ENCODE data around the gene TINCR. TPM values are rescaled to one million over a fixed set of nuclear protein-coding genes. Genes with fewer than 3 reads are reported as not detected.

TINCR gene
- total RNA-seq, 4 donors from 2014 or later: 19.6 to 44.2 (median 28.0) TPM

DNA sequence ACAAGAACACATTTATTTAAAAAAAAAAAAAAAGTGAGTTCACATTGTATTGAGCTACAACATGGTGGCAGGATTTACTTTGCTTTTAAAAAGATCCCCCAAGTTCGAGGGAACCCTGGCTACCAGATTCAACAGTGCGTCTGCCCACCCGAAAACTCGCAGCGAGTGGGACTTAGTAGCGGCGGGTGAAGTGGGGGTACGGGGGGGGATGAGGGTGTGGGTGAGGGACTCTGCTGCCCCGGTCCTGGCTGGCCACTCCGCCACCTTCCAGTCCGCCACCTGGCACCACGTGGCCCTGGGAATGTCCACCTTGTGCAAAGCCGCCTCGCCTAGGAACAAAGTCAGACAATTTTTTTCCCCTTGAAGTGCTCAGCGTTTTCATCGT is 19.3 kb upstream of the TINCR start:
- no peak for DNase-seq

GRCh38 chr19:5586300-5587070 is 18.7 kb upstream of the TINCR start:
- TF ChIP-seq CTCF (IDR thresholded peaks at IDR 0.05): no peak
- no peak for TF ChIP-seq POLR2A (IDR thresholded peaks at IDR 0.05)
- intact Hi-C loops (cut with DNase I): loop anchor here (10.0 kb wide), 1 partner anchor 542 kb away; no protein-coding TSS in a partner anchor
- H3K27me3 ChIP-seq: no peaks in the 10 kb centered on the region
- peak overlapping the region; percentile 47 to 83 (median 66) for H3K27ac ChIP-seq
- DNase-seq: no peak
- 55 to 97% methylated on average over 3 to 10 of the region's 26 CpGs for WGBS, 2 donors
- peaks cover 27 to 77% (median 39%) of the 10 kb centered on the region in 3 donors for H3K36me3 ChIP-seq
- no peaks in the 10 kb centered on the region for H3K9me3 ChIP-seq
- peaks cover 17 to 55% (median 21%) of the 10 kb centered on the region in 3 donors for H3K4me1 ChIP-seq
- no peak overlapping the region for H3K4me3 ChIP-seq

More for the DNA sequence above, 19.3 kb upstream of the TINCR start:
- 88 to 96% methylated on average over 15 to 16 of the region's 16 CpGs for WGBS, 2 donors
- H3K27ac ChIP-seq: no peak overlapping the region
- TF ChIP-seq POLR2A (IDR thresholded peaks at IDR 0.05) (no peak), CTCF (IDR thresholded peaks at IDR 0.05) (no peak)
- intact Hi-C loops (cut with DNase I): loop anchor here (10.0 kb wide), 1 partner anchor 542 kb away; no protein-coding TSS in a partner anchor
- no peak overlapping the region for H3K4me3 ChIP-seq
- peaks cover 17 to 55% (median 21%) of the 10 kb centered on the region in 3 donors for H3K4me1 ChIP-seq
- H3K9me3 ChIP-seq: no peaks in the 10 kb centered on the region
- H3K36me3 ChIP-seq: peaks cover 33 to 77% (median 44%) of the 10 kb centered on the region in 3 donors
- H3K27me3 ChIP-seq: no peaks in the 10 kb centered on the region

- Histone ChIP-seq H3K27me3 (no peaks in the 10 kb centered on the region), H3K36me3 (peaks cover 22 to 71% (median 33%) of the 10 kb centered on the region in 3 donors), H3K4me1 (peaks cover 17 to 55% (median 21%) of the 10 kb centered on the region in 3 donors), H3K4me3 (peak overlapping the region in 1 of 4 donors; percentile 4), H3K9me3 (no peaks in the 10 kb centered on the region), H3K27ac (peak overlapping the region; percentile 47 to 83 (median 66))
- 3 to 7% methylated on average over 3 to 5 of the region's 29 CpGs for WGBS, 2 donors
- peak in 1 of 6 experiments; percentile 8 for TF ChIP-seq CTCF (IDR thresholded peaks at IDR 0.05)
- no peak for TF ChIP-seq POLR2A (IDR thresholded peaks at IDR 0.05)
- DNase-seq: no peak
- intact Hi-C loops (cut with DNase I): loop anchor here (10.0 kb wide), 1 partner anchor 541 kb away; no protein-coding TSS in a partner anchor
Observed at GRCh38 chr19:5585461-5586299, 17.9 kb upstream of the TINCR start.

DNA sequence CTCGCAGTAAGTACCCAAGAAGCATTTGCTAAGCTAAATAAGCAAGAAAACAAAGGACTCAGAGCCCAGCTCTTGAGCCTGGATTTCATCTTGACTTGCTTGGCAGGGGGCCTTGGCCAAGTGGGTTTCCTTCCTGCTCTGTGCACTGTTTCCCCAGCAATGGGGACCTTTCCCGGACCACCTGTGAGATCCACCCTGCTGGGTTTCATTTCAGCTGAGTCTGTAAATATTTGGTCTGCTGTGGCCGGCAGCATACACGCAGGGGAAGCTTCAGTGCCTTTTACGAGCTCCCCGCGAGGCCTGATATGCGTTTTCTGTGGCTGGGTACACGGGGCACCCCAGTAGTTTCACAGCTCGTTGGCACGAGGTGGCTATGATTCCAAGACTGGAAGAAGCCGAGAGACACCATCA is 12.4 kb upstream of the TINCR start:
- DNase-seq: no peak
- no peak overlapping the region for H3K27ac ChIP-seq
- TF ChIP-seq POLR2A (IDR thresholded peaks at IDR 0.05): no peak
- no peak for TF ChIP-seq CTCF (IDR thresholded peaks at IDR 0.05)
- H3K9me3 ChIP-seq: no peaks in the 10 kb centered on the region
- peaks cover 5 to 28% (median 6%) of the 10 kb centered on the region in 3 donors for H3K4me1 ChIP-seq
- no peak overlapping the region for H3K4me3 ChIP-seq
- H3K27me3 ChIP-seq: no peaks in the 10 kb centered on the region
- 55 to 62% methylated on average over 7 to 9 of the region's 12 CpGs for WGBS, 2 donors
- intact Hi-C loops (cut with DNase I): loop anchor here (10.0 kb wide), 1 partner anchor 535 kb away; no protein-coding TSS in a partner anchor
- H3K36me3 ChIP-seq: peaks cover 0 to 21% (median 0%) of the 10 kb centered on the region in 3 donors

All from esophagus squamous epithelium (tissue), 5 donors.